ENCODE data around the gene NLGN4Y.

Gene NLGN4Y

DNA sequence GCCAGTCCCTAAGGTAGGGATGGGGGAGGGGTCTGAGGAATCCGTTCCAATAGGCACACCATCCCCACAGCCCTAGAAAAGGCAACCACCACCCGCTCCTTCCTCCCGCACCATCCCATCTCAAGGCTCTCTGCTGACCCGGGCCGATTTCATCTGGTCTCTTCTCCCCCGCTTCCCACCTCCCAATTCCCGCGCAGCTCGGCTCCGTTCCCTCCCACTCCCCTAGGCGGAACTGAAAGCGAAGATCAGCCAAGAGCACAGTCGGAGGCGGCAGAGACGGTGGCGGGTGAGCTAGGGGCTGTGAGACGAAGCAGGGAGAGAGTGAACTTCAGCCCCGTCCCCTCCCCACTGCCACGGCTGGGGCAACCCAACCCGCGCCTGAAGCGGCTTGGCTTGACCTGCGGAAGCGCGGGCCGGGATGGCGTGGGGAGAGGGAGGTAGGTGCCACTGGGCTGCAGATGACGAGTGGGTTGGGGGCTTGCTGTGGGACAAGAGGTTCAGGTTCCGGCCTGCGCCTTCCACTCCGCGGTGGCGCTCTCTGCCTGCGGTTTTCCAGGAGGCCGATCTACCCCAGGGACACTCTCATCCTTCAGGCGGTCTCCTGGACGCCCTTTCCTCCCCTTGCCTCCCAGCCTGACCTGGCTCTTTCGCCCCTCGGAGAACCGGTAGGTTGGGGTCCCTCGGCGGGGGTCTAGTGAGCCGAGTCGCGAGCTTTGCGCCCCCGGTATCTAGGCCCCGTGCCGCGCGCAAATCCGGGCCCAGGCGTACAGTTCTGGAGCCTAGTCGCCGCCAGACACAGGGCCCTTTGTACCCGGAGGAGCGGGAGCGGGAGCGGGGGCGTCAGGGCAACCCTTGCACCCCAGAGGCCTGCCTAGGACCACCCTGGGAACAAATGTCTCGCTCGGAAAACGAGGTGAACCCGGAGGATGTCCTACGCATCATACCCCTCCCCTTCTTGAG, at the start of gene NLGN4Y:
TSS of gene NLGN4Y (plus strand) at position 258 of the 960 bp plus-strand sequence. CDS start 97,591 bp downstream, outside the sequence.
- no peak for DNase-seq

DNA sequence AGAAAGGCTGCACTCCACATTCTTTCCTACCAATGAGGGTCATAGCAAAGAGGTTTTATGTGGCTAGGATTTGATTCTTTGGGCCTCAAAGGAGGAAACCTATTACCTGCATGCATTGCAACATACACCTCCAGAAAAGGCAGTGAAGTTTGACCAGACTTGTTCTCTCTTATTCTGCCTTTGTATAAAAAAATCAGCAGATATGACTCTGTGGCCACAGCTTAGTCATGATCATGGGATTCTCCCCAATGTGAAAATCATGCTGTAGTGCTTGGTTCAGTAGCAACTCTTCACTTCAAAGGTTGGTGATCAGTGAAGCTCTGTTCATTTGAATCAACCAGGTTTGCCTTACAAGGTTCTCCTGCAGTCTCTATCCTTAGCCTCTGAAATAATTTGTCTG, 38.4 kb upstream of the NLGN4Y start:
- no peak for DNase-seq

DNA sequence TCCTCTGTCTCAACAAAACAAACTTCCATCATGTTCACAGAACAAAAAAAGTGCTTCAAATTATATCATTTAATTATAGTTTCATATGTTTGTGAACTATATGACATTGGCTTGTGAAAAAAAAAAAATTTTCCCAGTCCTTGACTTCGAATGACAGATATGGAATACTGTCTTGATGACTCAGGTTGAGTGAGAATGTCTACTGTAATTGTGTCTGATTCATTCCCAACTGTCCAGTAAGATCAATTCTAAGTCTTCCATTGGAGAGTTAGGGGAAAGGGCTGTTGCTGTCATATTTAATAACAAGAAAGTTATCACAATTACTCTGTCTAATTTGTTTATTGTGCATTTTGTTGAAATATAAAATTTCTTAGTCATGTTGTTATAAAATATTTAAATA, 34.1 kb upstream of the NLGN4Y start:
- no peak for DNase-seq

DNA sequence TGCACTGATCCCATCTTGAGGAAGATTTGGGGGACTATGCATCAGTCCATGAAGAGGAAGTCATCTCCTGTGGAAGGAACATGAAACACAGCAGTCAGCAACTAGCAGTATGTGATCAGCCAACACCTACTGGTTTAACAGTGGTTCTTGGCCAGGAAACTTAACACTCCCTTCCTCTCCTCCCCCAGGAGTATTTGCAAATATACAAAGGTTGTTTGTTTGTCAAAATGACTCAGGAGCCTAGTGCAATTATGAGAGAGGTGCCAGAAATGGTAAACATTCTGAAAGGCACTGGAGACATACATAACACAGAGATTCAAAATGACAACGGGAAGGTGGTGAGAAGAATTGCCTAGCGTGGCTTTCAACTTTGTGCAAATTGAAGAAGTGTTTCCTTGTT, 26.3 kb upstream of the NLGN4Y start:
- DNase-seq: no peak

DNA sequence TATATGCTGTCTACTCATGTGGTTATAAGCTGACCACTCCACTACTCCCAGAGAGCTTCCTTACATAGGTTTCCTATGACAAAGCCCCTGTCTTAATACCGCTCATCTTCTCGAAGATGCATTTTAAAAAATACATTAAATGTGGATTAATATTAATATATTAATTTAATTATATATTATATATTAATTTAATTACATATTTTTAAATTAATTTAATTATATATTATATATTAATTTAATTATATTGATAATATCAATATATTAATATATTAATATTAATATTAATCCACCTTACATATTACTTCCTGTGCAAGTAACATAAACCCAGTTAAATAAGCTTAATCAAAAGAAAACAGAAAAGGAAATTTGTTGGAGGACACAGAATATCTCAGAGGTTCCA, 19.7 kb upstream of the NLGN4Y start:
- no peak for DNase-seq

DNA sequence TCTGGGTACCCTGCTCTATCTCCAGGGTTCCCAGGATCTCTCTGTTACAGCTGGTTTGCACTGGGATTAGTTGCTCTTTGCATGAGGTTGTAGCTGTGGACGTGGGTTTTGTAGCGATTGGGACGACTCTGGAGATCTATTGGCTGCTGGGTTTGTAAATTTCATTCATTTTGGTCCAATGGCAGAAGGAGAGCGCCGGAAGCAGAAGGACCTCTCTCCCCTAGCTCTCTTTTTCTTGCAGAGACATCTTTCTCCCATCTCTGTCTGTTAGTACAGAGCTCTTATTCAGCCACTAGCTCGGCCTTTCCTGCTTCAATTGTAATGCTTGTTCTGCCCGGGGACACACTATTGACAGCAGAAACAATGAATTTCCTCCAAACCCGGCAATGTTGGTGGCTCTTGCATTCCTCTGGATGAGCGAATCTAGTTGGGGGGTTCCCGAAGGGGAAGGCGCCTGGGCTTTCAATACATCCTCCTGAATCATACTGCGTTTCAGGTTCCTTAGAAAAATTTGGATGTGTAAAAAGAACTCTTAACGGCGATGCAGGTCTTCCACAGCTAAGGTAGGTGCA, 1.9 kb upstream of the NLGN4Y start:
- DNase-seq: no peak

DNA sequence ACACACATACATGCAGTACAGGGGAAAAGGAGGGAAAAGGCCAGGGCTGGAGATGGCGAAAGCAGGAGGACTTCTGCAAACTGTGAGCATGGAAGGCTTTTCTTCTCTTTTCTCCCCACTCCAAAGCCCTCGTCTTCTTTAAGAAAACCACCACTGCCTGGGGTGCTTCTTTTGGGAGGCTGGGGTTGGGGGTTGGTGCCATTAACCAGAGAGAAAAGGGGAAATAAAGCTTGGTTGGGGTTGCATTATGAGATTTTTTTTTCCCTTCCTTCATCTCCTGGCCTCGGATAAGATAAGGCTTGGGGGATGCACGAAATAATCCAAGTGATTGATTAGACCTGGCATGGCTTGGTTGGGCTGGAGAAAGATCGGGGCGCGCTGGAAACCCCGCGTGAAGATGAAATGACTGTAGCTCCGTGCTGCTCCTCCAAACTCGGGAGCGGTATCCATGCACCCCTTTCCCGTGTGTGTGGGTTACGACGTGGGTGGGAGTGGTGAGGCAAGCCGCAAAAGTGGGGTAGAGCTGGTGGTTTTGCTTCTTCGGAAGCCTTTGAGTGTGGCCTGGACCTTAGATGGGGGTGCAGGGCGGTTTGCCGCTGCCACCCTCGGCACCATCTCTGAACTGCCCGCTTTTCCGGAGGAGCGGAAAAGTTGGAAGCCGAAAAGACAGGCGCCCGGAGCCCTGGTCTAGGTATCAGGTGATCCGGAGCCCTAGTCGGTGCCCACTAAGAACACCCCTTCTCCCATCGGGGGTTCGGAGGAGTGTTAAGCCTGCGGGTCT, 648 bp upstream of the NLGN4Y start:
- no peak for DNase-seq

DNA sequence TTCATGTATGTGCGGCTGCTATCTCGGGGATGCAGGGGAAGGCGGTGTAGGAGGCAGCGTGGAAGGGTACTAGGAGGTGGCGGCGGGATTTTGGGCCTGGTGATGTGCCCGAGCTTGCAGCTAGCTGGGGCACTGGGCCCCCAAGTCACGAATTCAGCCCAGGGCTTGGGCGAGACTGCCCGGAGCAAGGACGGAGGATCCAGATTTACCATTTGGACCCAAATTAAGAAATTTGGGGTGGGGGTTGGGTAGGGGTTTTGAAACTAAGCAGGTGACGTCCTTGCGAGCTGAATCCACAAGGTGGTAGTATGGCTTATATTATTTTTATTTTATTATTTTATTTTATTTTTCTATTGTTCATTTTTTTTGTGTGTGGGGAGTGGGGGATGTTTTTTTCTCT, 986 bp downstream of the NLGN4Y start:
- no peak for DNase-seq

DNA sequence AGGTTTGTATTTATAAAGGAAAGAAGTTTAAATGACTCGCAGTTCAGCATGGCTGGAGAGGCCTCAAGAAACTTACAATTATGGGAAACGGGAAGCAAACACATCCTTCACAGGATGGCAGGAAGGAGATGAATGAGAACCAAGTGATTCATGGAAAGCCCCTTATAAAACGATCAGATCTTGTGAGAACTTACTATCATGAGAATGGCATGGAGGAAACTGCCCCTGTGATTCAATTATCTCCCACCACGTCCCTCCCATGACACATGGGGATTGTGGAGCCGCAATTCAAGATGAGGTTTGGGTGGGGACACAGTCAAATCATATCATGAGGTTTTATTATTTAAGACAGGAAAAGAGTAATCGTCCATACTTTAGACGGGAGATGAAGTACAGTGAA, 4.0 kb downstream of the NLGN4Y start:
- DNase-seq: no peak

DNA sequence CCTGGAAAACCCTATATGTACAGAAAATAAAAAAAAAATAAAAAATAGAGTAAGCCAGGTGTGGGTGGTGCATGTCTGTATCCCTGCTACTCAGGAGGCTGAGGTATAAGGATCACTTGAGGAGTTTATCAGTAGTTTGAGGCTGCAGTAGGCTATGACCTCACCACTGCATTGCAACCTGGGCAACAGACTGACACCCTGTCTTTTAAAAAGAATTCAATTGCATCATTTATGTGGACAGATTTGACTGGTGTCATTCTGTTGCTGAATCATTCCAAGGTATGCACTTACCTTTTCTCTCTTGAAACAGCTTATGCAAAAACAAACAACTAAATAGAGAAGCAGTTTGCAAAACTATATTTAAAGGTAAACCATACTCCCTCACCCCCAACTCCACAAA, 12.4 kb downstream of the NLGN4Y start:
- DNase-seq: no peak

DNA sequence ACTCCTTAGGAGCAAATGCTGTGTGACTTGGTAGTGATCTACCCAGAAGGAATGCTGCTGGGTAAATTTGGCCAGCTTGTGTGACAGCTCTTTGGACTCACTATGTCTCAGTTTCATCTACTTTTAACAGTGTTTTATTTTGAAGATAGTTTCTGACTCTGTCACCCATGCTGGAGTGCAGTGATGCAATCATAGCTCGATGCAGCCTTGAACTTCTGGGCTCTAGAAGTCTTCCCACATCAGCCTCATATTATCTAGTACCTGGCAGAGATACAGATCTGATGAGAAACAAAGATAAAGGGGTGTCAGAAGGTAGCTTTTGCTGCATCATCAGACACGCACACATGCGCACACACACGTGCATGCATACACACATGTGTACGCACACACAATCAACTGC, 19.2 kb downstream of the NLGN4Y start:
- no peak for DNase-seq

DNA sequence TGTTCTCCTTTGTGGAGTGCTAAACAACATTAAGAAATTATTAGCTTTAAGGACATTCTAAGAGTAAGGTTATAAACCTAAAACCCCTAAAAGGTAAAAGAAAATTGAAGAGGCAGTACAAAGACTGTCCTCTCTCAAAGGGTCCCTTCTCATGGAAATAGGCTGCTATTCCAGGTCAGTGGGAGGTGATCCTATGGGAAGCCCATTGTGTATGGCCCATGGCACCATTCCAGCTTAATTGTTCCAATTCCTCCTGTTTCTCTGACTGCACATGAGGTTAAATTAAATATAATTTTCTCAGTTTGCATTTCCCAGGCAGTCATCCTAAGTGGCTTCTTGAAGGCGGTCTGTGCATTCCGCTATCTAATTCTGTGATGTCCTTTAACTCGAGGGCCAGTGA, 57.0 kb downstream of the NLGN4Y start:
- no peak for DNase-seq

DNA sequence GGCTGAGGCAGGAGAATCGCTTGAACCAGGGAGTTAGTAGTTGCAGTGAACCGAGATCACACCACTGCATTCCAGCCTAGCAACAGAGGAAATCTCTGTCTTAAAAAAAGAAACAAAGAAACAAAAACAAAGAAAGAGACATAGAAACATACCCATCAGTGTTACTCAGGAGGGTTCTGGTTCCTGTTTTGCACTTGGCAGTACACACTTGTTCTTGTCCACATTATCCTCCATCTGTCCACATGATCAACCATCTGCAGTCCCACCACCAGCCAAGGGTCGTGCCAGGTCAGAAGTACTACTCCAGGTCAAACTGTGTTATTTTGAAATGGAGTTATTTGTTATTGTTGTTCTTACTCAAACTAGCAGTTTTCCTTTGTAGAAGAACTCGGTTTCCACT, 62.4 kb downstream of the NLGN4Y start:
- DNase-seq: no peak

DNA sequence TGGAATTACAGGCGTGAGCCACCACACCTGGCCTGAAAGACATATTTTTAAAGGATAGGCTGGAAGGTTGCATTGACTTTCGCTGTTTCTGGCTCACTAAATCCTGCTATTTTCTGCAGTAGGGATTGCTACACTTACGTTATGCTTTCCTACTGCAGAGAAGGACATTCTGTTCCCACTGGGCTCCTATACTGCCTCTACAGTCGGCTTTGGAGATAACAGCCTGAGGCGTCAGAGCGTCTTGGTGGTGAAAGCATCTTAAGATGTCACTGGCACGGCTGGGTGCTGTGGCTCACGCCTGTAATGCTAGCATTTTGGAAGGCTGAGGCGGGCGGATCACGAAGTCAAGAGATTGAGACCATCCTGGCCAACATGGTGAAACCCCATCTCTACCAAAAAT, 77.0 kb downstream of the NLGN4Y start:
- no peak for DNase-seq

DNA sequence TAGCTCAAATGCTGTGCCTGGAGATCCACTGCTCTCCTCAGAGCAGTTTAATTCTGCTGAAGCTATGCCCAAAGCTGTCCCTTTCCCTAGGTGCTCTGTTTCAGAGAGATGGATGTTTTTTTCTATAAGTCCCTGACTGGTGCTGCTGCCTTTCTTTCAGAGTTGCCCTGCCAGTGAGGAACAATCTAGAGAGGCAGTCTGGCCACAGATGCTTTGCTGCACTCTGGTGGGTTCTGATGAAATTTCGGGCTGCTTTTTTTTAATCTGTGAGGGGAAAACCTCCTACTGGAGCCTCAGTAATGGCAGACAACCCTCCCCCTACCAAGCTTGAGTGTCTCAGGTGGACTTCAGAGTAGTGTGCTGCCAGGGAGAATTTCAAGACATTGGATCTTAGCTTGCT, 93.3 kb downstream of the NLGN4Y start:
- DNase-seq: no peak

DNA sequence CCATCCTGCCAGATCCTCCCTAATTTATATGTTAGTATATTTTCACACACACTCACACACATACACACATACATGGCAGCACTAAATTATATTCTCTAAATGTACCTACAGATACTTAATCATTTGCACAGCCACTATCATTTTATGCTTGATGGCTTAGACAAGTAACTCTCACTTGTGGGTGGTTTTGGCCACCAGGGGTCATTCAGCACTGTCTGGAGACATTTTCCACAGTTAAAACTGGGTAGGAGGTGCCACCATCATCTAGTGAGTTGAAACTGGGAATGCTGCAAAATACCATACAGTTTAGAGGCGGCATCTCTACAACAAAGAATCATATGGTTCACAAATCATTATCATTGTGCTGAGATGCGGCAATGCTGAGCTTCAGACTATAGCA, 94.2 kb downstream of the NLGN4Y start:
- no peak for DNase-seq

DNA sequence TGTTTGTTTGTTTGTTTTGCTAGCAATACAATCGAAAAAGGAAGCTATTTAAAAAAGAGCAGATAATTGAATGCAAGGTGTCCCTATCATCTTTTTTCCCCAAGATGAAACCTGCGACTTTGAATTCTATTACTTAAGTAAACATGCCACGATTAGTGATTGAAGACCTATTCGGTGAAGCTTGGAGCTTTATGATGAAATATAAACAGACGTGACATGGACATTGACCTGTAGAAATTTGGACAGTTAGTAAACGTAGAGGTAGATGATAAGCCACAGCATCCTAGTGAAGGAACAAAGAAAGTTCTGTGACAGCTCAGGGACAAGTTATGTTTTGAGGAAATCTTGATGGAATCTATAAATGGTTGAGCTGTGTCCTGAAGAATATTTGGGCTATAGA, 103.9 kb downstream of the NLGN4Y start:
- DNase-seq: no peak

DNA sequence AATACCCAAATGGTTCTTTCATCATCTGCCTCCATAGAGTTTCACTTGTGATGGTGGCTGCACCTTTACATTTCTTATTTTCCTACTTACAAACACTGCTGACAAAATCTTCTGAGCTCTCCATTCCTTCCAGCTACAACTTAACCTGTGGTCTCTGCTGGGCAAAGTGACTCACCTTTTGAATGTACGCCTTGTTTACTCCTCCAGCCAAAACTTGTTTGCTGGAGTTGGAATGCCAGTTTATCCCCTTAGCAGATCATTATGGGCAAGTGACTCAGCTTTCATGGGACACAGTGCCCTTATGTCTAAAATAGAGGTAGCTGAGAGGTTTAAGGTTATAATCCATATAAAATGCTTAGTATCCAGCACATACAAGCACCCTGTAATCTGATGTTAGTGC, 107.3 kb downstream of the NLGN4Y start:
- no peak for DNase-seq

DNA sequence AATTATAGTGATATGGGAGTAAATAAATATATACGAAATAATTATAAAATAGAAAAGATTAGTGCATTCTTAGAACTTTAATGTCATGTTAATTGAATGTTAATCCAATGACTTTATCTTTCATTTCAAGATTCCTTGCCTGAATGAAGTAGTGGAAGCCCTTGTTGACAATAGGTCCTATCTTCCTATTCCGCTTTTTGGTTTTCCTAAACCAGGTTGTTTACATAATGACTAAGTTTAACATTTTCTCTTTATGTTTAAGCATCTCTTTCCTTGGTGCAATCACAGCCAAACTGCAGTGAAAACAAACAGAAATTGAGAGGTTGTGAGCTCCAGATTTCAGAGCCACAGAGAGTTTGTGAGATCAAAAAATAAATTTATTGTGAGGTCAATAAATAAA, 109.4 kb downstream of the NLGN4Y start:
- no peak for DNase-seq

DNA sequence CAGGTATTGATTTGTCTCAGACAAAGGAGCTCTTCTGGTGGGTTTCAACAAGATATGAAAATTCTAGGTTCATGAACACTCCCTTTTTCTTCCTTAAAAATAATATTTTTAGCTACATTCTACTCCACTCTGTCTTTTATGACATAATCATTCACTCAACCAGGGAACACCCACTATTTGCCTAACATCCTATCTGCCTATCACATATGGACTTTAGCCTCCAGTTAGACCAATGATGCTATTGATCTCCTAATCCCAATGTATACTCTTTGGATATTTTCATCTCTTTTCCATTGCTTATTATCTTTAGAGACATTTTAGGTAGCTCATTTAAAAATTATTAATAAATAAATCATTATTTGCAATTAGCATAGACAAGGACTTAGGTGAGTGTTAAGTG, 110.6 kb downstream of the NLGN4Y start:
- no peak for DNase-seq

DNA sequence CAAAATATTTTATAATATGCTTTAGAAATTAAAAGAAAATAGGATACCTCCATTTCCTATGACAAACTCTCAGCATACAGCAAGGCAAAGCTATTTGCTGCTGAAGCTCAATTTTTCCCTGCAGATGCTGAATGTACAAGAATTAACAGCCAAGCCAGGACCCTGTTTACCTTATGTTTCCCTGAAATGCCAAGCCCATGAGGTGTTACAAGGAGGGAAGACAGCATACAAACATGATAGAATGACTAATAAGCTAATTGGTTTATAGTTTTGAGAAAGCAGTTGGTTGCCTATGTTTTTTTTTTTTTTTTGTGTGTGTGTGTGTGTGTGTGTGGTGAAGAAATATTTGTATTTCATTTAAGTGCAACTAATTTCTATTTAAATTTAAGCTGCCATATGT, 113.2 kb downstream of the NLGN4Y start:
- DNase-seq: no peak

DNA sequence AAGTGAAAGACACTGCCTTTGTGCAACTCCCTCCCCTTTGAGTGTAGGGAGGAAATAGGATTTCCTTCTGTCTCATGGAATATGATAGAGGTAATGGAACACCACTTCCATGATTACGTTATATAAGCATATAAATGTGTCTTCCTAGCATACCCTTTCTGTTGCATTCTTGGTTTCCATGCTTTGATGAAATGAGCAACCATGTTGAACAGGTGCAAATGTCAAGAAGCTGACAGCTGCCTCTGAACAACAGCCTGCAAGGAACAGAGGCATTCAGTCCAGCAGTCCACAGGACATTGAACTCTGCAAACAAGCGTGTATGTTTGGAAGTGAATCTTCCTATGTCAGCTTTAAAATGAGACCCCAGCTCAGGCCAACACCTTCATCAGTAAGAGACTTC, 117.5 kb downstream of the NLGN4Y start:
- DNase-seq: no peak

DNA sequence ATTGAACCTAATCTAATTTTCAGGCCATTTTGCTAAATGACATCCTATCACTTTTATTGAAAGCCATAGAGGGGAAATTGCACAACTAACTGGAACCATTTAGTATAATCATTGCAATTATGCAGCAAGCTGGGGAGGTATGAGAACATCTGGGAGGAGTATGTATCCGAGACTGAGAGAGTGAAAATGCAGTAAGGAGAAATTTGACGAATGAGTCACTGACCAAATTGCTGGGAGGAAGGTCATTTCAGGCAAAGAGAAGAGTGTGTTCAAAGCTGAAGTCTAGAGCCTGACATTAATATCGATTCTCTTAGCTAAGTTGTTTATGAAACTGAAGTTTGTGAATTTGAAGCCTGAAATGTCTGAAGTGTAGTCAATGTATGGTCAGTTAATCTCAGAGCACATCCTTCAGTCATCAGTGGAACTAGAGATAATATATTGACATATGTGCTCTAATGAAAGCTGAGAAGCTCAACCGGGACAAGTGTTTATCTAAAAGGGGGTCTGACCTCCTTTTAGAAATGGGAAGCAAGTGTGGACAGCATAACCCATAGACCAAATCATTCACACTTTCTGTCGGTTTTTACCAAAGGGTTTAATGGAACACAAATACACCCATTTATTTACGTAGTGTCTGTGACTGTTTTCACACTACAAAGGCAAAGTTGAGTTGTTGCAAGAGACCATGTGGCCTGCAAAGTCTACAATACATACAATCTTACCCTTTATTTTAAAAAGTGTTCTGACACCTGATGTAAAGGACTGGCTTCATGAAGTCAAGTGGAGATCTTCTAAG, 120.0 kb downstream of the NLGN4Y start:
- DNase-seq: no peak
